ENCODE measurements around the gene ABCC12. TPM values are rescaled to one million over a fixed set of nuclear protein-coding genes. Genes with fewer than 3 reads are reported as not detected.

The ABCC12 gene
- total and polyA plus RNA-seq, 2 donors (not counting 3 experiments of a cell fraction or from before 2014, with no cell fraction given): not detected

- no peaks in the 10 kb centered on the region for H3K36me3 ChIP-seq (ENCODE audit: control insufficient read depth in 2 of 2, extremely low read depth in 1 of 2, insufficient read depth in 2 of 2, low read length in 2 of 2)
- intact Hi-C loops (cut with micrococcal nuclease) (no loop called here), dilution Hi-C loops (cut with MboI; ENCODE audit: extremely low pct_ligation_motif_present, low sequenced_read_pairs) (no loop called here)
- DNase-seq (ENCODE audit: low read depth, low spot score): no peak
- FAIRE-seq: no peak
- H3K79me2 ChIP-seq (ENCODE audit: control insufficient read depth, insufficient read depth, low read length): no peaks in the 10 kb centered on the region
- H3K4me3 ChIP-seq (replicated peaks in 1 of 3; ENCODE audit: insufficient read depth in 1 of 3, low read depth in 1 of 3, low read length in 3 of 3): no peak overlapping the region
- POLR2A ChIA-PET: no interaction called here
- H3K4me2 ChIP-seq (ENCODE audit: insufficient read depth, low read length): no peak overlapping the region
- H3K27me3 ChIP-seq (ENCODE audit: control insufficient read depth in 2 of 2, insufficient read depth in 2 of 2, low read length in 2 of 2): no peaks in the 10 kb centered on the region
- no TSS peak for BruUV-seq (replicated peaks)
- H3K9me1 ChIP-seq (replicated peaks; ENCODE audit: control insufficient read depth, extremely low read depth, insufficient read depth, low read length): no peaks in the 10 kb centered on the region
- no peak overlapping the region for H3K27ac ChIP-seq (ENCODE audit: insufficient read depth, low read depth, low read length)
- H3K9ac ChIP-seq (replicated peaks; ENCODE audit: extremely low read depth, insufficient read depth, low read length): no peak overlapping the region
- CTCF ChIA-PET: no interaction called here
- H3K9me3 ChIP-seq (replicated peaks; ENCODE audit: control insufficient read depth, insufficient read depth, low read length): no peaks in the 10 kb centered on the region
- TF ChIP-seq MAX (IDR thresholded peaks at IDR 0.05; ENCODE audit: insufficient read depth, insufficient read length): no peak
- no peak for TF ChIP-seq EZH2 (IDR thresholded peaks at IDR 0.05; ENCODE audit: borderline replicate concordance, low read depth, low read length, severe bottlenecking)
- no peak for TF ChIP-seq GATA2 (IDR thresholded peaks at IDR 0.05; ENCODE audit: insufficient read depth, insufficient read length, low read depth, low read length)
- TF ChIP-seq CTCF (IDR thresholded peaks at IDR 0.05; ENCODE audit: extremely low read depth in 1 of 2, insufficient read depth in 1 of 2, low read depth in 1 of 2, low read length in 2 of 2): no peak
- no peak for TF ChIP-seq POLR2AphosphoS5 (IDR thresholded peaks at IDR 0.05; ENCODE audit: insufficient read depth, low read depth, low read length)
- no peak for TF ChIP-seq FOS (IDR thresholded peaks at IDR 0.05; ENCODE audit: borderline replicate concordance, insufficient read depth, low read length)
- TF ChIP-seq MYC (IDR thresholded peaks at IDR 0.05; ENCODE audit: low read depth, low read length): no peak
- no peak for TF ChIP-seq POLR2A (IDR thresholded peaks at IDR 0.05; ENCODE audit: low read depth, low read length)
- no peak for TF ChIP-seq JUN (IDR thresholded peaks at IDR 0.05; ENCODE audit: borderline replicate concordance, insufficient read depth, insufficient read length, low read depth)
- no peak overlapping the region for H2AFZ ChIP-seq (ENCODE audit: low read depth, low read length)
- H3K4me1 ChIP-seq (ENCODE audit: control insufficient read depth, extremely low read depth, insufficient read depth, low read length): no peaks in the 10 kb centered on the region
- no peaks in the 10 kb centered on the region for H4K20me1 ChIP-seq (replicated peaks; ENCODE audit: control insufficient read depth, extremely low read depth, insufficient read depth, low read length)
These were observed 25.2 kb upstream of the ABCC12 start for GRCh38 chr16:48180868-48181480.

Data from endothelial cell of umbilical vein (primary cell).